Stimulated activated naive CD4-positive, alpha-beta T cell treated with Interleukin-2 at 50 U/mL for 16 hours (primary cell): Measurements from ENCODE around the gene CRYBA2.

ENCODE experiments used
- DNase-seq: peaks from one replicate; lab custom pipeline; 2025; lab: John Stamatoyannopoulos, UW

Gene CRYBA2

DNA sequence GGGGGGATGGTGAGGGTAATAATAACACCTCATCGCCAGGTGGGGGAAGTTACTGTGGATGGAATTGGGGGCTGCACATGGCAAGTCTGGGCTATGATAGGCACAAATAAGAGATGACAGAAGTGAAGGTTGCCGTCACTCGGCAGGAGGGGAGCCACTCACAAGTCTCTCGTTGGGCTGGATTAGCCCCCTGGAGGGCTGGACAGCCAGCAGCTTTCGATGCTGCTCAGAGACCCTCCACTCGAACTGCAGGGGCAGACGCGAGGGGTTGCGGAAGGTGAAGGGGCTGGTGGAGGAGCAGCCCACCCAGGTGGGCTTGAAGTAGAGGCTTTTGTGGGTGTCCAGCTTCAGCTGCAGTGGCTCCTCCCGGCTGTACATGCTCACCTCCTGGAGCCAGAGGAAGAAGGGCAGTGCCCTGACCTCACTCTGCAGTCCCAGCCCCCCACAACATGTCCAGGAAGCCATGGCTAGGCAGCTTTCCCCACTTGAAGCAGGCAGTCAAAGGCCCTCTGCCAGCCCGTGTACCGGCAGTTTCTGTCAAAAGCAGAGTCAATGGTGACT is 29.9 kb upstream of the CRYBA2 start:
- DNase-seq, result no peak

DNA sequence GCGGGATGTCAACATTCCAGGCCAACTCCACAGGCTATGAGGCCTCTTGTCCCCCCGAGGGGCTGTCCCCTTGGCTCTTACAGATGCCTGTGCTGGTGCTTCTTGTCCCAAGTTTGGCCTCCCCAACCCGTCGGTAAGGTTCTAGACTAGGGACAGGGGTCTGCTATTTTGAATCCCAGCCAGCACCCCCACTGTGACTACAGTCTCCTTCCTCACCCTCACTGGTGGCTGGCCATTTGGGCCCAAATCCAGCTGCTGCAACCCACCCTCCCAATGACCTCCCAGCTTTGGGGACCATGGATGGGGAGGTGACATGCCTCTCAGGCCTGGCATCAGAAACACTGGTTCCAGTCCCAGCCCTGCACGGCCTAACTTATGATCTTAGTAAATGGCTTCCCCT is 29.4 kb upstream of the CRYBA2 start:
- DNase-seq, result no peak

DNA sequence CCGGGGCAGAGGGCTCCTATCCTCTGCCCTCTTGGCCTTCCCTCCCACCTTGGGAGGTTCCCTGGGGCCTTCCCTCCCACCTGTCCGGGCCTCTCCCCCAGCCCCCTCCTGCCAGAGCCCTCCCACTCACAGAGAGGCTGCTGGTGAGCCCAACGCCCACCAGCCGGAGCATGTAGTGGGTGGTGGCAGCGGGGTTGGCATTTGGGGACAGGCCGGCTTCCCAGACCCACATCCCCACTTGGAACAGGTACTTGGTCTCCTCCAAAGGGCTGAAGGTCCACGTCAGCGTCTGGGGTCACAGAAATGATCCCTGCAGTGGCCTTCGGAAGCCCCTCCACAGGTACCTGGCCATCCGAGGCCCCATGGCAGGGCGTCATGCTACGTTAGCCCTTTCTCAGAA is 28.8 kb upstream of the CRYBA2 start:
- DNase-seq, result no peak

DNA sequence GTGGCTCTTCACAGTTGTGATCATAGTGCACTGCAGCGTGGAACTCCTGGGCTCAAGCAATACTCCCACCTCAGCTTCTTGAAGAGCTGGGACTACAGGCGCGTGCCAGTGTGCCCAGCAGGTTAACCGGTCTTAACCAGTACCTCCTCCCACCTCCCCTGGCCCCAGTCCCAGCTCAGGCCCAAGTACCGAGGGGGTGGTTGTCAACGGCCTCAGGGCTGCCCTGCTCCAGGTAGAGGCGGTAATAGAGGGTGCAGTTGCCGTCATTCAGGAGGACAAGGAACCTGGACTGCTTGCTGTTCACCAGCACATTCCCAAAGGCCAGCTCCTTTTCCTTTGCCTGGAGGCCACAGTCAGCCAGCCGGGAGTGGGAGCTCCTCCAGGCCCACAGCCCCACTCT is 28.4 kb upstream of the CRYBA2 start:
- no peak for DNase-seq

DNA sequence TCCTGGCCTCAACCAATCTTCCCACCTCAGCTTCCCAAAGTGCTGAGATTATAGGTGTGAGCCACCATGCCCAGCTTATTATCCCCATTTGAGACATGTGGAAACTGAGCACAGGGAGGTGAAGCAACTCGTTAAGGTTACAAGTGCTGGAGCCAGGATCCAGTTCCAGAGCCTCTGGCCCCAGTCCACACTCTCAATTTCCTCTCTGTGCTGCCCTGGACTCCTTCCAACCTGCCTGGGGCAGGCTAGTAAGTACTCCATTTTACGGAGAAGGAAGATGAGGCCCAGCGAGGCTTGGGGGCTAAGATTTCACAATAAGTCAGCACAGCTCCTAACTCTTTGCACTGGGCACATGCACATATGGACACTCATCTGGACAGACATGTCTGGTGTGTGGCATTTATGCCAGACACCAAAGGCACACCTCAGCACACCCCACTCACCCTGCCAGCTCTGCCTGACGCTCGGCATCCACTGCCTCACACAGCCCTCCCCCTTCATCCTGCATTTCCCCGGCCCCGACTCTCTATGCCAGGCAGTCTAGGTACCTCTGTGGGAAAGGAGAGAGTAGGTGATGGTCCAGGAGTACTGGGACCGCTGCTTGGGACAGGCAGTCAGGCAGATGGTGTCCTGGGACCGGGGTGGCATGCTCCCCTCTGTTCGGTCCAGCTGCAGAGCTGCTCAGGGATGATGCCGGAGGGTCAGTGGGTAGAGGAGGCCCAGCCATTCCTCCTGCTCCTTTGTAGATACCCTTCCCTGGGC is 27.6 kb upstream of the CRYBA2 start:
- DNase-seq, result no peak

DNA sequence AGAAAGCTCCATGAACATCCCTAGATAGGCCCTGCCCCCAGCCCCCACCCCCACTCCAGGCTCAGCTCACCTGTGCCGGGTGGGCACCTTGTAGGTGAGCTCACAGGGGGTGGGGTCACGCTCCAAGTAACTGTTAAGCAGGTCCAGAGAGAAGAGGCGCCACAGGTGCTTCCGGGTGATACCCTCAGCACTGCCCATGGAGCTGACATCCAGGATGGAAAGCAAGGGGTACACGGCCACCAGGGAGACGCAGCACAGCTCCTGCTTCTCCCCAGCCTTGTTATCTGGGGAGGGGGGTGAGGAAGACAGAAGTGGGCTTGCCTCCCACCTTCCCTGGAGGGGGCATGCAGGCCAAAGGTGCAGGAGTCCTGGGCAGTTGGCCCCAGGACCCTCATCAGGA is 26.2 kb upstream of the CRYBA2 start:
- DNase-seq, result no peak

DNA sequence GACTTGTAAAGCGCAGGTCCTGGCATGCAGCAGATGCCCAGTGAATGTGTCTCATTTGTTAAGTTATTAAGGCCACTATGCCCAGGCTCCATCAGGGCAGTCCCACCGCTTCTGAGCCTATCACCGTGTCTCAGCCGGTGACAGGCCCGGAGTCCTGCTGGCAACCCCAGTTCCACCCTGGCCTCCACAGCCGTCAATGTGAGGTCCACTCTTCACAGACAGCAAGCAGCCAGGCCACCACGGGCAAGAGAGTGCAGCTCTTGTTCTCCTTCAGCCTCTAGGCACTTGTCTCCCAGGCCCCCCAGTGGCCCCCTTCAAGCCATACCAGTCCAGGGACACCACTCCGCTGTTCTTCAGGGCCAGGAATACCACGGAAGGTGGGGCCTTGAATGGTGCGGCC is 25.5 kb upstream of the CRYBA2 start:
- DNase-seq, result no peak

DNA sequence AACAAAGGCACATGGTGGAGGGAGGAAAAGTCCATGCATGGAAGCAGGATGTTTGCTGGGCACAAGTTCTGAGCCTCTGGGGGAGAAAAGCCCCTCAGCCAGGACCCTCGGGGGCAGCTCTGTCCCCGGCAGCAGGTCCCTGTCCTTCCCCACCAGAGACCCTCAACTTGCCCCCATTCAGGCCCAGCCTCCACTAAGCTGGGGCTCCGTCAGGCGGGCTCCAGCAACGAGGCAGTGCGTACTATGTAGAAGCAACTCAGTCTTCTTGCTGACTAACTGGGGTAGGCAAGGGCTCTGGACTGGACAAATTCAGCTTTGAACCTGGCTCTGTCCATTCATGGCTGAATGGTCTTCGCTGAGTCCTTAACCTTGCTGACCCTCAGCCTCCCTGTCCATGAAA is 25.1 kb upstream of the CRYBA2 start:
- no peak for DNase-seq

DNA sequence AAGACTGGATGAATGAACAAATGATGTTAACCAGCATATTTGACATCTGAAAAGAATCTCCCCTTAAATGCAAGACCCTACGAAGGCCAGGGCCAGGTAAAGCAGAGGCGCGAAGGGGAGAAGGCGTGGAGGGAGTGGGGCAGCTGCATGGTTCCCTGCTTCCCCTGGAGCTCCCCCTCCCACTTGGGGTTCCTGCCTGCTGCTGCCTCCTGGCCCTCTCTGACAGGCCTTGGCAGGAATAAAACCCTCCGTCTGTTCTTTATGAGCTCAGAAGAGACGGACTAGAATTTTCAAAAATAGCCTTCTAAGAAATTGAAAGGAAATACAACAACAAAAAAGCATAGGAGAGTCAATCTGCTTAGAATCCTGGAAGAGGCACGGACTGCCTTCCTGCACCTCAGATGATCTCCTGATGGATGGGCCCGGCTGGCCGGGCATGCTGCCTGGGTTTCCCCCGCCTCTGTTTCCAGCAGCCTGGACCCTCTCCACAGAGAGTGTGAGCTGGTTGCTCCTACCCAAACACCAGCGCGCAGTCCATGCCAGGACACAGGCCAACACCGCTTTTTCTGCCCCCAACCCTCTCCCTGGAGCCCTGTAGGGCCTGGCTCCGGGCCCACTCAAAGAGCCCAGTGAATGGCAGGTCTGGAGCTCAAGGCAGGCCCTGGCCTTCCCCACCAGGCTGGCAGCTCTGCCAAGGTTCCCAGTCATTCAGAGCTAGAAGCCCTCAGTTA is 24.1 kb upstream of the CRYBA2 start:
- DNase-seq, result no peak

DNA sequence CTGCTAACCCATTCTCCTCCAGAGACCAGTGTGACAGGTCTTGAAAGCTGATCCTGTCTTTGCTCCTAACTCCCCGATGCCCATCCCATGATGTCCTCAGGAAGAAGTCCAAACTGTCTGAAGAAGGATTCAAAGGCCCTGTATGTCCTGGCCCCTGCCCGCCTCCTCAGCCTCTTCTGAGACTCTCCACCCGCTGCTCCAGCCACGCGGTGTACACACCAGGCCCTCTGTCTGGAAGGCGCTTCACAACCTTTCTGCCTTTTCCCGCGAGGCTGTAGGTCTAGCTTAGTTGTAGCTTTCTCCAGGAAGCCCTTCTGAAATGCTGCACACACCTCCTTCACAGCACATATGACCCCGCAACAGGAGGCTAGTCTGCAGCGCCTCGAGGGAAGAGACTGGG is 23.5 kb upstream of the CRYBA2 start:
- DNase-seq, result no peak

DNA sequence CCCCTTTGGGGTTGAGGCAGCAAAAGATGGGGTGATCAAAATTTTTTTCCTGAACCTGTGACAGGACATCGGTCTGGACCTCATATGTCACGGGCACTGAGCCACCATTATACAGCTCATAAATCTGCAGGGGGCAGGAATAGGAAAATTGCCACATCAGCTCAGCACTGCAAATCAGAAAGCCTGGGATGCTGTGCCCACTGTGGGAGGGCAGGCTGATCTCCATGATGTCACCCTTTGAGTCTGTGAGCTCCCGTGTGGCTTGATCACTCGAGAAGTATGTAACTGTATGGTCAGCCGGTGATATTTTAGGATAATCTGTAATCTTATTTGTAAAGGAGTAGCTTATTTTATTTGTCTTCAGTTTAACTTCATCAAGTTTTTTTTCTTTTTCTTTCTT is 17.7 kb upstream of the CRYBA2 start:
- DNase-seq, result no peak

DNA sequence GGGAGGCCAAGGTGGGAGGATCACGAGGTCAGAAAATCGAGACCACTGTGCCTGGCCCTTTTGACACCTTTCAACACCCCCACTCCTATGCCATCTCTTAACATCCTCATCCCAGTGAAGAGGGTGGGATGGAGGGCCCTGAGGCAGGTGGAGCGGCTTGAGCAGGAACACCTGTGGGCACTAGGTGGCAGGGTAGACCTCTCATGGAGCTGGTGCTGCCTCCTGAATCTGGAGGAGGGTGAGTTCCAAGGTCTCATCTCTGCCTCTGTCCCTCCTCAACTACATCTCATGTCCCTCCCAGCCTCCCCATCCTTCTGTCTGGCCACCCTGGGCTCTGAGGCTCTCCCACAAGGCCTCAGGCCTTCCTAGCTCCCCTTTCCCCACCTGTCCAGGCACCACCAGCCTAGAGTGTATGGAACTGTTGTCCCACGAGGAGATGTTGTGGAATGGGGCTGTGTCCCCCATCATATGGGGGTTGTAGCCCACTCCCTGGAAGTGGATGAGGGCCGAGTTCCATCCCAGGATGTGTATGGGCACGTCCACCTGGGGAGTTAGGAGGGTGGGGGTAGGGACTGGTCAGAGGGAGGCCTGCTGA is 17.0 kb upstream of the CRYBA2 start:
- DNase-seq, result no peak

DNA sequence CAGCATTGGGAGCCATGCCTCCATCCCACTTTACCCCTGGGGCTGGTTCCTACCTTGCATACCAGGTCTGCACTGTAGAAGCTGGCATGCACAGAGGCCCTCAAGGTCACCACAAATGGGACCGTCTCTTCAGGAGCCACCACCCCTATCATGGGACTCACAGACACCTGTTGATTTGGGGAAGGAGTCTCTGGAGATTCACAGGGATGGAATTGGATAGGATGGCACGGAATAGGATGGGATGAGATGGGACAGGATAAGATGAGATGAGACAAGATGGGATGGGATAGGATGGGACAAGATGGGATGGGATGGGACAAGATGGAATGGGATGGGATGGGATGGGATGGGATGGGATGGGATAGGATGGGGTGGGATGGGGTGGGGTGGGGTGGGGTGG is 16.1 kb upstream of the CRYBA2 start:
- no peak for DNase-seq

DNA sequence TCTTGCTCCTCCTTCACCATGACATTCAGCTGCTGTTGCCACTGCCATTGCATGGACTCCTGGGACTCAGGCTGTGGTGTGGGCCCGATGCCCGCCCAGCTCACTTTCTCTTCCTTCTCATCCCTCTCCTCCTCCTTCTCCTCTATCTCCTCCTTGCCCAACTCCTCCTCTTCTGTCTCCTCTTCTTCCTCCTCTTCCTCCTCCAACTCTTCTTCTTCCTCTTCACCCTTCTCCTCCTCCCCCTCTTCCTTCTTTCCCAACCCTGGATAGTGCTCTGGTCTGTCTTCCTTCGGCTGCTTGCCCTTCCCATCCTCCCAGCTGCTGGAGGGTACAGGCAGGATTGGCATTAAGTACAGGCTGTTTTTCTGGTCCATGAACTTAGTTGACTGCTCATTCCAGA is 10.8 kb upstream of the CRYBA2 start:
- DNase-seq, result no peak

DNA sequence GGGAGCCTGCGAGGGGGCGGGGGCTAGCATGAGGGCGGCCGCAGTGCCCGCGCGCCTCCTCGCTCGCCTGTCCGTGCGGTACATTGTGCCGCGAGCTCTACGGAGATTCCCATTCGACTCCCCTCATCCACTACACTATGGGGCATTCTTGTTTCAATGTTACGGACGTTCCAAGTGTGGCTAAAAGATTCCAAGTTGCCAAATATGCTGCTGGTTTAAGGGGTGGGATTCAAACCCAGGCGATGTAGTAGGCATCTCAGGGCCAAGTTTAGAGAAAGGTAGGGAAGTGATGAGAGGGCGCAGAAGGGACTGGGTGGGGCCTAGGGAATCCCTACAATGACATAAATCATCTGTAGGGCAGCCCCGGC is 10.0 kb upstream of the CRYBA2 start:
- DNase-seq, result no peak

DNA sequence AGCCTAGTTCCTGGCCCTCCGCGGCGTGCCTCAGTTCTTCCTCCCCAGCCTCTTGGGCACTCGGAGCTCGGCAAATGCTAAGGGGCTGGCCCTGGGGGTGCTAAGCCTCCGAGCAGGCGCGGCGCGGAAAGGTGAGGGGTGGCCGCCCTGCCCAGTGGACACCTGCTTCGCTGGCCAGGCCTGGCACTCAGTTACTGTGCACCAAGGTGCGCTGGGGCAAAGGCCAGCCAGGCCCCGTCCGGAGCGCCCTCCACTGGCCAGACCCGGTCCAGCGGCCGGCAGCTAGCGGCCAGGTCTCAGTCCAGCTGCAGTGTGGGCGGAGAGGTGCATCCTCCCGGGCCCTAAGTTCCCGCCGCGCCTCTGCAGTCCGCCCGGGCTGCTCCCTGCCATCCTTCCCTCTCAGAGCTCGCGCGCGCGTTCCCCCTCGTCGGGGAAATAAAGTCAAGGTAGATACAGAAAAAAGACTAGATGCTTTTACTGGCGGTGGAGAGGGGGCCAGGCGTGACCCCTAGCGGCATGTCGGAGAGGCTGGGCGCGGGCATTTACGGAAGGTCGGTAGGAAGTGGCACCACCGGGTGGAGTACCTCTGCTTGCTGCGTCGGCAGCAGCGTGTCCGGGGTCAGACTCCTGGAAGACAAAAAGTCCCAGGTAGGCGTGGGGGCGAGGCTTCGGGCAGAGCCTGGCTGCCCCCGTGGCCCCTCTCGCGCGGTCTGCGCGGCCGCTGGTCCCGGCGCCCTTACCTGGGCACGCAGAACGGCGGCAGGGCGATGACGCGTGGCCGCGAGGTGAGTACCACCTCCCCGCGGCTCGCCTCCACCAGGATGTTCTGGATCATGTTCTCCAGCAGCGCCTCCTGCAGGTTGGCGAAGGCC is 9.4 kb upstream of the CRYBA2 start:
- peak; percentile 40 for DNase-seq

DNA sequence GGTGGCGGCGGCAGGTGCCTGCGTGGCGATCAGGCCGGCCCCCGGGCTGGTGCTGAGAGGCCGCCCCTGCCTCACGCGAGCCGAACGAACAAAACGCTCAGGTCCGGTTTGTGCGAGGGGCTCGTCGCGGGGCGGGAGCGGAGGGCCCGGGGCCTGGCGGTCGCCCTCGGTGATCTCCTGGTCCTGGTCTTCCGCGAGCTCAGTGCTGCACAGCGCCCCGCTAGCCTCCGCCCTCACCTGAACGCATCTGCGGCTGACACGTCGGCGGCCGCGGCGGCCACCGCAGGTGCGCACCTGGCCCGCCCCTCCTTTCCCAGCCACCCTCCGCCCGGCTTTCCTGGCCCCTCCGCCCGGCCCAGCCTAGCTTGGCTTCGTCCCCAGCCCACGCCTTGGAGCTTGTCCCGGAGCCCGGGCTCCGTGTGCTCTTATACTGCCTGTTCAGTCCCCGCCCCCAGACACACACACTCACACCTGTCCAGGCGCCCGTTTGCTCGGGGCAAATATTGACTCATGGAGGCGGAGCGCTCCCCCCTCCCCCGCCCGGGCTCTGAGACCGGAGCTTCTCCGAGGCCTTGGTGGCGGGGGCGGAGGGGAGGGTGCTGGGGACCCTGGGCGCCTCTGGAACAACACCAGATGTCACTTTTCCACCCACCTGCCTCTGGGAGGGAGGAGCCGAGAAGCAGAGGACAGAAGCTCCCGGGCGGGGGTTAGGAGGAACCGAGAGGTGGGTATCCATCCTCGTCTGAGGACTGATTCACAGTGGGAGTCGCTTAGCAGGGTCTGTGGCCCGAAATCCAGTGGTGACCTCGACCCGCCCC is 8.6 kb upstream of the CRYBA2 start:
- DNase-seq, result peak; percentile 22

DNA sequence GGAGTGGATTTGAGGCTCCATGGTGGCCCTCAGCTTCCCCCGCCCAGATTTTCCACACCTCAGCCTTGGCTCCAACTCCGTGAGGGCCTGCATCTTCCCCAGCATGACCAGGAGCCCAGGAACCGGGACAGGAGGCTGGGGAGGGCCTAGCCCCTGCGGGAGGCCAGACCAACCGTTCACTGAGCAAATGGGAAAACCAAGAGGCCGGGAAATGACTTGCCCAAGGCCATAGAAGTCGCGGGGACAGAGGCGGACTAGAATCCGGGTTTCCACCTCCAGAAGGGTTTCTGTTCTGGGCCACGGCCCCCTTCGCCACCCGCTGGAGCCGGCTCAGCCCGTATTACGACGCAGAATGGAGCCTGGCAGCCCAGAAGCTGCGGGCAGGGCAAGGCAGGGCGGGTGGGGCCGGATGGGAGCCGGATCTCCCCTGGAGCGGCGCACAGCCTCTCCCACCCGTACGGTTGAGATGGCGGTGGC is 7.9 kb upstream of the CRYBA2 start:
- DNase-seq, result no peak

DNA sequence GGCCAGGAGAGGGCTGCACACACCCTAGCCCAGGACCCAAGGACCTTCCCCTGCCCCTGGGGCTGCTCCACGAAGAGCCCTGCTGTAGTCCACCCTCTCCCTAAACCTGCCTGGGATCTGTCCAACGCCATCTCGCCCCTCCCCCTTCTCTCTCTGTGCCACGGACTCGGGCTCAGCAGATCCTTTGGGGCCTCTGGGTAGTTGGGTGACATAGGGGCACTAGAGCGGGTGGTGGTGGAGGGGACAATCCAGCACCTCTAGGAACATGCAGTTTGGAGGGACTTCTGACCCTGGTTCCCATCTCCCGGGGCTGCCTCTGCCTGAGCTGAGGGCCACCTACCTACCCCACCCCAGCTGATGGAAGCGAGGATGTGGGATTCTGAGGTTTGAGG is 7.3 kb upstream of the CRYBA2 start:
- DNase-seq, result no peak

DNA sequence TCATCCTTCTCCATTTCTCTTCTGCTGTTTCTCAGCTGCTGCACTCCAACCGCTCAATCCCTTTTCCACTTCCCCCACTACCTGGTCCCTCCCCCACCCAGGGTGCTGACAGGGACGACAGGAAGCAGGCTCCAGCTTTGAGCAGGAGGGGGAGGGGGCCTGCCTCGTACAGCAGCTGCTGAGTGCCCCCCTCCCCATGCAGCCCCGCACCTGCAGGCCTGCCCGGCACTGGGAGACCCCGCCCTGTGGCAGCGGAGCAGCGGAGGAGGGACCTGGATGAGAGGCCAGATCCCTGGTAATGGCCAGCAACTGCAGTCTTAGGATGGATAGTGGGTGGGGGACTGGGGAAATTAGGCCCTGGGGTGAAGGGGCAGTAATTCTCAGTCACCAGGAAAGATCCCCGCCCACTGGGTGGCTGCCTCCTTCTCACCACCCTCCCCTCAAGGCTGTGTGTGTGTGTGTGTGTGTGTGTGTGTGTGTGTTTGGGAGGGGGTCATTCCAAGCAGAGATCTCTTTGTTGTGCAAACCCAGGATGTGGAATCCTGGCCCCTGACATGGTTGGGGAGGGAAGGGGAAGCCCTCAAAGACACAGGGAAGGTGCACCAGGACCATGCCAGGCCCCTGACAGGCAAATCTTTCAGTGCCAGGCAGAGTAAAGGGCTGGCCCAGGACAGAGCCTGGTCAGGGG is 6.8 kb upstream of the CRYBA2 start:
- no peak for DNase-seq
